HepG2 (cell line): ENCODE results near the gene RASIP1. TPM values are rescaled to one million over a fixed set of nuclear protein-coding genes. Genes with fewer than 3 reads are reported as not detected.

Source experiments
- ARNT ChIP-seq: fragments of 450-650 bp; IDR thresholded peaks from 2 replicates; pipeline ENCODE4 v1.6.1; 2017
- ELF1 ChIP-seq: sonication (generic); formaldehyde crosslinking; IDR thresholded peaks from 2 replicates; pipeline ENCODE4 v1.4.0; 2020; ENCODE audit warnings: missing genetic modification reagents
- HDAC1 ChIP-seq: sonication (generic); formaldehyde crosslinking; IDR thresholded peaks from 2 replicates; pipeline ENCODE4 v1.5.1; 2020; ENCODE audit warnings: mild to moderate bottlenecking, missing genetic modification reagents
- JDP2 ChIP-seq: sonication (generic); formaldehyde crosslinking; IDR thresholded peaks from 2 replicates; pipeline ENCODE4 v1.8.1; 2022; ENCODE audit warnings: missing genetic modification reagents, borderline replicate concordance
- NR0B2 ChIP-seq: sonication (generic); formaldehyde crosslinking; IDR thresholded peaks from 2 replicates; pipeline ENCODE4 v1.4.0; 2020; ENCODE audit warnings: mild to moderate bottlenecking, missing genetic modification reagents
- PHF21A ChIP-seq: sonication (generic); formaldehyde crosslinking; IDR thresholded peaks from 2 replicates; pipeline ENCODE4 v1.5.0; 2020; ENCODE audit warnings: mild to moderate bottlenecking, missing genetic modification reagents
- RAD51 ChIP-seq: fragments of 450-650 bp; IDR thresholded peaks from 2 replicates; pipeline ENCODE4 v1.6.1; 2016; ENCODE audit warnings: borderline replicate concordance
- RFX3 ChIP-seq: IDR thresholded peaks from 2 replicates; pipeline ENCODE4 v1.6.1; 2016; ENCODE audit warnings: missing biosample characterization, missing genetic modification reagents
- SMAD3 ChIP-seq: sonication (generic); formaldehyde crosslinking; IDR thresholded peaks from 2 replicates; pipeline ENCODE4 v1.4.0; 2020; ENCODE audit warnings: missing genetic modification reagents
- SNAPC4 ChIP-seq: sonication (generic); formaldehyde crosslinking; IDR thresholded peaks from 2 replicates; pipeline ENCODE4 v1.4.0; 2020; ENCODE audit warnings: mild to moderate bottlenecking, missing genetic modification reagents
- TBP ChIP-seq: sonication (generic); formaldehyde crosslinking; IDR thresholded peaks from 2 replicates; pipeline ENCODE4 v1.5.0; 2020; ENCODE audit warnings: missing genetic modification reagents
- TCF12 ChIP-seq, 2 experiments: fragments of 450-650 bp in 1 of 2; sonication (generic) in 1 of 2; formaldehyde crosslinking in 1 of 2; IDR thresholded peaks; 2 replicates each; pipeline versions ENCODE4 v1.6.1 to v1.8.0; 2017 to 2022; ENCODE audit warnings: antibody characterized with exemption in 1 of 2, mild to moderate bottlenecking in 1 of 2, missing genetic modification reagents in 1 of 2, moderate library complexity in 1 of 2
- USF2 ChIP-seq, 2 experiments: sonication (generic) in 1 of 2; formaldehyde crosslinking in 1 of 2; IDR thresholded peaks; 2 replicates each; pipeline versions ENCODE4 v1.5.1 to v1.6.1; 2011 to 2020; ENCODE audit warnings: borderline replicate concordance in 1 of 2, low read depth in 1 of 2, low read length in 1 of 2, mild to moderate bottlenecking in 1 of 2, missing genetic modification reagents in 1 of 2, moderate library complexity in 1 of 2
- ZNF12 ChIP-seq: sonication (generic); formaldehyde crosslinking; IDR thresholded peaks from 2 replicates; pipeline ENCODE4 v1.5.0; 2020; ENCODE audit warnings: missing genetic modification reagents
- ZNF143 ChIP-seq: sonication (generic); formaldehyde crosslinking; IDR thresholded peaks from 2 replicates; pipeline ENCODE4 v1.4.0; 2020; ENCODE audit warnings: missing genetic modification reagents
- ZNF616 ChIP-seq: sonication (generic); formaldehyde crosslinking; IDR thresholded peaks from 2 replicates; pipeline ENCODE4 v1.5.0; 2020; ENCODE audit warnings: low read depth, mild to moderate bottlenecking, missing genetic modification reagents
- ZNF652 ChIP-seq: IDR thresholded peaks from 2 replicates; pipeline ENCODE4 v1.6.1; 2016; ENCODE audit warnings: low read depth, borderline replicate concordance
- ZNF709 ChIP-seq: sonication (generic); formaldehyde crosslinking; IDR thresholded peaks from 2 replicates; pipeline ENCODE4 v1.5.0; 2020; ENCODE audit warnings: mild to moderate bottlenecking, missing genetic modification reagents
- polyA plus RNA-seq, 8 experiments: library from polyadenylated mRNA; depleted of rRNA in 3 of 8; stranded (reverse) in 7 of 8; unstranded in 1 of 8; fragments of >200 nt; fragmentation: Illumina TruSeq in 4 of 8; extraction: Trizol in 4 of 8; gene quantifications; 2 replicates each; pipeline versions ENCODE4 v1.2.1 to v1.2.3, GENCODE V29; 2011 to 2016; ENCODE audit warnings: low read depth in 4 of 8, missing spikeins in 1 of 8, mixed read lengths in 1 of 8; ENCODE audit not compliant: insufficient read depth in 1 of 8
- total RNA-seq, 5 experiments: library from RNA; depleted of rRNA; stranded (reverse); fragments of >200 nt; fragmentation: Illumina TruSeq; extraction: Trizol; gene quantifications; 2 replicates each; pipeline ENCODE4 v1.2.3, GENCODE V29; 2016; ENCODE audit warnings: low read depth in 1 of 5
- TF ChIP-seq, protein P1 (sequence below), 2 experiments: sonication (generic) in 1 of 2; formaldehyde crosslinking in 1 of 2; IDR thresholded peaks; 2 replicates each; pipeline versions ENCODE4 v1.4.0 to v1.6.1; 2018 to 2020; ENCODE audit warnings: missing genetic modification reagents in 2 of 2, borderline replicate concordance in 1 of 2, low read depth in 1 of 2, mild to moderate bottlenecking in 1 of 2, missing biosample characterization in 1 of 2

Gene RASIP1
- total and polyA plus RNA-seq, 2 of the 13 experiments (the other 11 are each of a cell fraction or from before 2014, with no cell fraction given) = 0.44 to 0.58 TPM

- TF ChIP-seq HDAC1 (peak; percentile 67; the same call in 1 of the 2 replicates), USF2 (IDR thresholded peaks at IDR 0.05; ENCODE audit: low read depth, low read length) (no peak), USF2 (CRISPR knock-in tag; IDR thresholded peaks at IDR 0.05; ENCODE audit: borderline replicate concordance) (no peak), NR0B2 (CRISPR knock-in tag) (no peak), ZNF12 (CRISPR knock-in tag) (no peak), ZNF652 (CRISPR knock-in tag) (no peak), JDP2 (CRISPR knock-in tag) (no peak), ZNF709 (0 out of 2 replicates have a peak, but pooled peaks have one; percentile 20), RFX3 (no peak), SMAD3 (CRISPR knock-in tag) (no peak), ARNT (no peak), PHF21A (CRISPR knock-in tag) (peak; percentile 51; the same call in 1 of the 2 replicates), SNAPC4 (0 out of 2 replicates have a peak, but pooled peaks have one; percentile 13), ELF1 (CRISPR knock-in tag) (no peak), ZNF143 (no peak), ZNF616 (no peak), TBP (CRISPR knock-in tag) (0 out of 2 replicates have a peak, but pooled peaks have one; percentile 18), RAD51 (no peak), TCF12 (IDR thresholded peaks at IDR 0.05) (no peak), TCF12 (CRISPR knock-in tag; IDR thresholded peaks at IDR 0.05) (no peak)
- TF ChIP-seq, protein P1, sequence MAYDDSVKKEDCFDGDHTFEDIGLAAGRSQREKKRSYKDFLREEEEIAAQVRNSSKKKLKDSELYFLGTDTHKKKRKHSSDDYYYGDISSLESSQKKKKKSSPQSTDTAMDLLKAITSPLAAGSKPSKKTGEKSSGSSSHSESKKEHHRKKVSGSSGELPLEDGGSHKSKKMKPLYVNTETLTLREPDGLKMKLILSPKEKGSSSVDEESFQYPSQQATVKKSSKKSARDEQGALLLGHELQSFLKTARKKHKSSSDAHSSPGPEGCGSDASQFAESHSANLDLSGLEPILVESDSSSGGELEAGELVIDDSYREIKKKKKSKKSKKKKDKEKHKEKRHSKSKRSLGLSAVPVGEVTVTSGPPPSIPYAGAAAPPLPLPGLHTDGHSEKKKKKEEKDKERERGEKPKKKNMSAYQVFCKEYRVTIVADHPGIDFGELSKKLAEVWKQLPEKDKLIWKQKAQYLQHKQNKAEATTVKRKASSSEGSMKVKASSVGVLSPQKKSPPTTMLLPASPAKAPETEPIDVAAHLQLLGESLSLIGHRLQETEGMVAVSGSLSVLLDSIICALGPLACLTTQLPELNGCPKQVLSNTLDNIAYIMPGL (CRISPR knock-in tag; IDR thresholded peaks at IDR 0.05; ENCODE audit: borderline replicate concordance in 1 of 2, low read depth in 1 of 2) = peak in 1 of 2 experiments; percentile 3; a peak in 1 of 4 replicates
Observed at GRCh38 chr19:48720251-48720612, 20.2 kb downstream of the RASIP1 start (continued).
